HepG2 (cell line): ENCODE results near the gene ADRM1. TPM values are rescaled to one million over a fixed set of nuclear protein-coding genes. Genes with fewer than 3 reads are reported as not detected.

ENCODE experiments used
- ATAC-seq: fragments of 200-7000 bp; cut with Tn5 transposase; 3 replicates; pipeline ENCODE4 v1.9.1; 2020; ENCODE audit warnings: mild to moderate bottlenecking, moderate library complexity
- BruUV-seq: library from RNA; stranded (reverse); fragments of 400-500 nt; replicated peaks from 2 replicates; lab custom pipeline; 2021; lab: Mats Ljungman, UMichigan
- CTCF ChIA-PET: fragments of 300-600 bp; formaldehyde crosslinking; extraction: SDS; loops from one replicate; lab custom pipeline; 2021; ENCODE audit warnings: low total read pairs, inconsistent platforms, low intra/inter-chr PET ratio; lab: Yijun Ruan, JAX
- POLR2A ChIA-PET: fragments of 350-600 bp; sonication (Branson Sonifier 250); formaldehyde crosslinking; loops from one replicate; lab custom pipeline; 2020; ENCODE audit warnings: antibody characterized with exemption, inconsistent platforms; lab: Yijun Ruan, JAX
- DNase-seq: peaks from one replicate; pipeline ENCODE4 v3.0.0-alpha.2; 2015; ENCODE audit warnings: low spot score
- FAIRE-seq: peaks from 3 replicates; lab custom pipeline; 2011; peaks lifted over from hg19 to GRCh38; lab: Jason Lieb, UNC
- H2AFZ ChIP-seq: one replicate; pipeline ENCODE4 v1.6.1; 2011; ENCODE audit warnings: low read length, inconsistent platforms
- H3K27ac ChIP-seq: fragments of 300-600 bp; 3 replicates; pipeline ENCODE4 v1.8.0; 2011; ENCODE audit warnings: mixed run types, mild to moderate bottlenecking, mixed read lengths, low read length, inconsistent platforms; ENCODE audit not compliant: insufficient read depth; ENCODE audit errors: extremely low read length
- H3K27me3 ChIP-seq, 2 experiments: fragments of 200-600 bp in 1 of 2; 2 replicates in 1 of 2; 3 replicates in 1 of 2; pipeline versions ENCODE4 v1.6.0 to v1.8.0; 2011; ENCODE audit warnings: low read length in 2 of 2, mild to moderate bottlenecking in 2 of 2, moderate library complexity in 2 of 2, inconsistent platforms in 1 of 2; ENCODE audit not compliant: insufficient read depth in 2 of 2, control insufficient read depth in 1 of 2
- H3K36me3 ChIP-seq, 2 experiments: fragments of 200-600 bp in 1 of 2; replicated peaks in 1 of 2; 2 replicates in 1 of 2; 3 replicates in 1 of 2; pipeline versions ENCODE4 v1.5.1 to v1.8.0; 2011; ENCODE audit warnings: low read length in 2 of 2, inconsistent platforms in 1 of 2; ENCODE audit not compliant: insufficient read depth in 2 of 2, control insufficient read depth in 1 of 2
- H3K4me1 ChIP-seq: 2 replicates; pipeline ENCODE4 v1.5.1; 2012; ENCODE audit warnings: low read length, inconsistent platforms; ENCODE audit not compliant: insufficient read depth
- H3K4me2 ChIP-seq: 2 replicates; pipeline ENCODE4 v1.6.0; 2011; ENCODE audit warnings: low read depth, low read length, inconsistent platforms
- H3K4me3 ChIP-seq, 3 experiments: fragments of 200-600 bp in 1 of 3; sonication (generic), shearing (Covaris generic) in 1 of 3; replicated peaks in 1 of 3; 2 replicates each; pipeline ENCODE4 v1.5.1; 2011 to 2016; ENCODE audit warnings: low read length in 3 of 3, inconsistent platforms in 2 of 3, low read depth in 2 of 3, mild to moderate bottlenecking in 2 of 3, control low read depth in 1 of 3, mixed read lengths in 1 of 3; ENCODE audit not compliant: insufficient read depth in 1 of 3
- H3K79me2 ChIP-seq: one replicate; pipeline ENCODE4 v1.6.1; 2011; ENCODE audit warnings: low read length, inconsistent platforms; ENCODE audit not compliant: insufficient read depth
- H3K9ac ChIP-seq: 2 replicates; pipeline ENCODE4 v1.6.0; 2011; ENCODE audit warnings: mild to moderate bottlenecking, low read depth, low read length, inconsistent platforms; ENCODE audit not compliant: insufficient read depth
- H3K9me3 ChIP-seq: 2 replicates; pipeline ENCODE4 v1.5.1; 2012; ENCODE audit warnings: mild to moderate bottlenecking, low read length
- H4K20me1 ChIP-seq: 2 replicates; pipeline ENCODE4 v1.6.0; 2011; ENCODE audit warnings: inconsistent platforms, mild to moderate bottlenecking, low read length, moderate library complexity; ENCODE audit not compliant: insufficient read depth
- AGO2 ChIP-seq: fragments of 200-400 bp; formaldehyde crosslinking; optimal IDR thresholded peaks from 2 replicates; pipeline ENCODE3; 2017; ENCODE audit warnings: mild to moderate bottlenecking, low read depth, low read length, moderate library complexity
- DMAP1 ChIP-seq: IDR thresholded peaks from 2 replicates; pipeline ENCODE4 v1.6.1; 2016
- HNRNPL ChIP-seq: fragments of 200-400 bp; formaldehyde crosslinking; IDR thresholded peaks from 2 replicates; pipeline ENCODE4 v1.6.1; 2017; ENCODE audit warnings: mild to moderate bottlenecking, low read depth, low read length
- SRY ChIP-seq: sonication (generic); formaldehyde crosslinking; IDR thresholded peaks from 2 replicates; pipeline ENCODE4 v1.8.0; 2022; ENCODE audit warnings: mild to moderate bottlenecking, missing genetic modification reagents
- STAG1 ChIP-seq: sonication (generic); formaldehyde crosslinking; IDR thresholded peaks from 2 replicates; pipeline ENCODE4 v1.4.0; 2020; ENCODE audit warnings: missing genetic modification reagents
- WGBS: methylation state at CpG from one replicate; pipeline ENCODE4 v1.1.6; 2017; ENCODE audit warnings: low lambda C conversion rate; 5-methylcytosine and 5-hydroxymethylcytosine counted together
- in situ Hi-C: cut with HindIII; loops from 2 replicates; pipeline ENCODE4 v1.10.0; 2017; ENCODE audit warnings: low pct_unique_long_range_greater_than_20kb; ENCODE audit not compliant: extremely low pct_ligation_motif_present
- intact Hi-C: fragments of 100-400 bp; cut with micrococcal nuclease; formaldehyde crosslinking; loops from one replicate; pipeline ENCODE4 v1.10.0; 2022; ENCODE audit not compliant: unreplicated experiment
- polyA plus RNA-seq, 8 experiments: library from polyadenylated mRNA; depleted of rRNA in 3 of 8; stranded (reverse) in 7 of 8; unstranded in 1 of 8; fragments of >200 nt; fragmentation: Illumina TruSeq in 4 of 8; extraction: Trizol in 4 of 8; gene quantifications; 2 replicates each; pipeline versions ENCODE4 v1.2.1 to v1.2.3, GENCODE V29; 2011 to 2016; ENCODE audit warnings: low read depth in 4 of 8, missing spikeins in 1 of 8, mixed read lengths in 1 of 8; ENCODE audit not compliant: insufficient read depth in 1 of 8
- total RNA-seq, 5 experiments: library from RNA; depleted of rRNA; stranded (reverse); fragments of >200 nt; fragmentation: Illumina TruSeq; extraction: Trizol; gene quantifications; 2 replicates each; pipeline ENCODE4 v1.2.3, GENCODE V29; 2016; ENCODE audit warnings: low read depth in 1 of 5
- TF ChIP-seq, protein P1 (sequence below), 2 experiments: fragments of 450-650 bp in 1 of 2; sonication (generic) in 1 of 2; formaldehyde crosslinking; IDR thresholded peaks; 2 replicates each; pipeline versions ENCODE4 v1.5.0 to v1.8.0; 2020 to 2022; ENCODE audit warnings: mild to moderate bottlenecking in 1 of 2, missing genetic modification reagents in 1 of 2
- TF ChIP-seq, protein P2 (sequence below): sonication (generic); formaldehyde crosslinking; IDR thresholded peaks from 2 replicates; pipeline ENCODE4 v1.5.0; 2020; ENCODE audit warnings: mild to moderate bottlenecking, missing genetic modification reagents, moderate library complexity
- TF ChIP-seq, protein P3 (sequence below): sonication (generic); formaldehyde crosslinking; IDR thresholded peaks from 2 replicates; pipeline ENCODE4 v1.4.0; 2020; ENCODE audit warnings: missing genetic modification reagents

Gene ADRM1
- total and polyA plus RNA-seq, 2 of the 13 experiments (the other 11 are each of a cell fraction or from before 2014, with no cell fraction given) = 92.9 to 154 TPM

DNA sequence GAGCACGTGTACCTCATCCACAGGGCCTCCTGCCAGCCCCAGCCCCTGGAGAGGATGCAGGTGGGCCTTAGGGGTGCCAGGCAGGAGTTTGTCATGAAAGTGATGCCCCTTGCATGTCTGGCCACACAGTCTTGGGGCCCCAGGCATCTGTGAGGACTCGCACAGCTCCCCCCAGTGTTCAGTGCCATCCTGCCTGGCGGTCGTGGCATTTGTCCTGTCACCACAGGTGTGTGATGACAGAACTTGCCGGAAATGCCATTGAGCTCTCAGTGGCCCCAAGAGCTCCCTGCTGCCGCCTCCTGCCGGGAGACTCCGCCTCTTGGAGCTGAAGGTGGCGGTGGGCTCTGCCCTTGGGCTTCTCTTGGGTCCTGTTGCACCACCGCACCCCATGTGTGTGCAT lies 30.6 kb upstream of the ADRM1 start:
- H3K27ac ChIP-seq = no peak overlapping the region
- peak; percentile 36 for ATAC-seq
- H3K27me3 ChIP-seq = no peaks in the 10 kb centered on the region
- no peak overlapping the region for H3K4me3 ChIP-seq
- H3K79me2 ChIP-seq = no peaks in the 10 kb centered on the region
- intact Hi-C loops = no loop called here
- CTCF ChIA-PET = no interaction called here
- peaks cover 42 to 62% of the 10 kb centered on the region in 2 experiments for H3K36me3 ChIP-seq
- peaks cover 8% of the 10 kb centered on the region; the same call in 1 of the 2 replicates for H4K20me1 ChIP-seq
- WGBS = 100% methylated on average over 6 of the region's 10 CpGs
- H3K4me1 ChIP-seq = 0 out of 2 replicates have a peak, but pooled peaks cover 7% of the 10 kb centered on the region
- DNase-seq = no peak
- H3K4me2 ChIP-seq = no peak overlapping the region
- H3K9me3 ChIP-seq = no peaks in the 10 kb centered on the region
- POLR2A ChIA-PET = no interaction called here
- TF ChIP-seq DMAP1 = no peak
- 0 out of 2 replicates have a peak, but pooled peaks have one; percentile 4 for TF ChIP-seq STAG1 (CRISPR knock-in tag)
- TF ChIP-seq, protein P1, sequence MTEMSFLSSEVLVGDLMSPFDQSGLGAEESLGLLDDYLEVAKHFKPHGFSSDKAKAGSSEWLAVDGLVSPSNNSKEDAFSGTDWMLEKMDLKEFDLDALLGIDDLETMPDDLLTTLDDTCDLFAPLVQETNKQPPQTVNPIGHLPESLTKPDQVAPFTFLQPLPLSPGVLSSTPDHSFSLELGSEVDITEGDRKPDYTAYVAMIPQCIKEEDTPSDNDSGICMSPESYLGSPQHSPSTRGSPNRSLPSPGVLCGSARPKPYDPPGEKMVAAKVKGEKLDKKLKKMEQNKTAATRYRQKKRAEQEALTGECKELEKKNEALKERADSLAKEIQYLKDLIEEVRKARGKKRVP (CRISPR knock-in tag; IDR thresholded peaks at IDR 0.05) = no peak
- TF ChIP-seq HNRNPL = 0 out of 2 replicates have a peak, but pooled peaks have one; percentile 25
- TF ChIP-seq, protein P2, sequence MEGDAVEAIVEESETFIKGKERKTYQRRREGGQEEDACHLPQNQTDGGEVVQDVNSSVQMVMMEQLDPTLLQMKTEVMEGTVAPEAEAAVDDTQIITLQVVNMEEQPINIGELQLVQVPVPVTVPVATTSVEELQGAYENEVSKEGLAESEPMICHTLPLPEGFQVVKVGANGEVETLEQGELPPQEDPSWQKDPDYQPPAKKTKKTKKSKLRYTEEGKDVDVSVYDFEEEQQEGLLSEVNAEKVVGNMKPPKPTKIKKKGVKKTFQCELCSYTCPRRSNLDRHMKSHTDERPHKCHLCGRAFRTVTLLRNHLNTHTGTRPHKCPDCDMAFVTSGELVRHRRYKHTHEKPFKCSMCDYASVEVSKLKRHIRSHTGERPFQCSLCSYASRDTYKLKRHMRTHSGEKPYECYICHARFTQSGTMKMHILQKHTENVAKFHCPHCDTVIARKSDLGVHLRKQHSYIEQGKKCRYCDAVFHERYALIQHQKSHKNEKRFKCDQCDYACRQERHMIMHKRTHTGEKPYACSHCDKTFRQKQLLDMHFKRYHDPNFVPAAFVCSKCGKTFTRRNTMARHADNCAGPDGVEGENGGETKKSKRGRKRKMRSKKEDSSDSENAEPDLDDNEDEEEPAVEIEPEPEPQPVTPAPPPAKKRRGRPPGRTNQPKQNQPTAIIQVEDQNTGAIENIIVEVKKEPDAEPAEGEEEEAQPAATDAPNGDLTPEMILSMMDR (CRISPR knock-in tag) = peak; percentile 43
- peak; percentile 22 for TF ChIP-seq AGO2
- TF ChIP-seq, protein P3, sequence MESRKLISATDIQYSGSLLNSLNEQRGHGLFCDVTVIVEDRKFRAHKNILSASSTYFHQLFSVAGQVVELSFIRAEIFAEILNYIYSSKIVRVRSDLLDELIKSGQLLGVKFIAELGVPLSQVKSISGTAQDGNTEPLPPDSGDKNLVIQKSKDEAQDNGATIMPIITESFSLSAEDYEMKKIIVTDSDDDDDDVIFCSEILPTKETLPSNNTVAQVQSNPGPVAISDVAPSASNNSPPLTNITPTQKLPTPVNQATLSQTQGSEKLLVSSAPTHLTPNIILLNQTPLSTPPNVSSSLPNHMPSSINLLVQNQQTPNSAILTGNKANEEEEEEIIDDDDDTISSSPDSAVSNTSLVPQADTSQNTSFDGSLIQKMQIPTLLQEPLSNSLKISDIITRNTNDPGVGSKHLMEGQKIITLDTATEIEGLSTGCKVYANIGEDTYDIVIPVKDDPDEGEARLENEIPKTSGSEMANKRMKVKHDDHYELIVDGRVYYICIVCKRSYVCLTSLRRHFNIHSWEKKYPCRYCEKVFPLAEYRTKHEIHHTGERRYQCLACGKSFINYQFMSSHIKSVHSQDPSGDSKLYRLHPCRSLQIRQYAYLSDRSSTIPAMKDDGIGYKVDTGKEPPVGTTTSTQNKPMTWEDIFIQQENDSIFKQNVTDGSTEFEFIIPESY (CRISPR knock-in tag) = peak; percentile 78; the same call in 1 of the 2 replicates
- 0 out of 2 replicates have a peak, but pooled peaks have one; percentile 25 for TF ChIP-seq SRY
- TF ChIP-seq, all 625 proteins: peak for 6
- BruUV-seq = no TSS peak
- no peak for FAIRE-seq
- in situ Hi-C loops = no loop called here
- Histone ChIP-seq H3K9ac (no peak overlapping the region), H2AFZ (no peak overlapping the region)
